Caco-2 (cell line): Measurements from ENCODE around the gene GRK3. TPM values are rescaled to one million over a fixed set of nuclear protein-coding genes. Genes with fewer than 3 reads are reported as not detected.

Source experiments
- BruUV-seq: library from RNA; stranded (reverse); fragments of 400-500 nt; replicated peaks from 2 replicates; lab custom pipeline; 2021; lab: Mats Ljungman, UMichigan
- CTCF ChIA-PET: fragments of 300-600 bp; sonication (Branson Sonifier 250); formaldehyde crosslinking; loops from one replicate; lab custom pipeline; 2022; ENCODE audit warnings: antibody characterized with exemption; lab: Charles Lee
- POLR2A ChIA-PET: fragments of 300-600 bp; sonication (Branson Sonifier 250); formaldehyde crosslinking; loops from one replicate; lab custom pipeline; 2022; ENCODE audit warnings: antibody characterized with exemption; lab: Charles Lee
- DNase-seq, 2 experiments: peaks; one replicate each; pipeline versions ENCODE4 v3.0.0 to v3.0.0-alpha.2; 2020 to 2022
- H3K27me3 ChIP-seq: replicated peaks from 2 replicates; pipeline ENCODE4 v1.6.0; 2011; ENCODE audit warnings: low read length; ENCODE audit not compliant: control insufficient read depth, insufficient read depth
- H3K36me3 ChIP-seq: 2 replicates; pipeline ENCODE4 v1.5.1; 2011; ENCODE audit warnings: low read length; ENCODE audit not compliant: control insufficient read depth, insufficient read depth
- H3K4me1 ChIP-seq: fragments of 250-450 bp; sonication (Bioruptor Pico); 2 replicates; pipeline ENCODE4 v1.5.1; 2020; ENCODE audit warnings: mild to moderate bottlenecking
- H3K4me3 ChIP-seq: 2 replicates; pipeline ENCODE4 v1.5.1; 2011; ENCODE audit warnings: low read depth, mild to moderate bottlenecking, control low read depth, low read length
- H3K9me3 ChIP-seq: fragments of 250-450 bp; sonication (Bioruptor Pico); 2 replicates; pipeline ENCODE4 v1.5.1; 2020; ENCODE audit warnings: mild to moderate bottlenecking, moderate library complexity
- H3K27ac Mint-ChIP-seq: one replicate; pipeline ENCODE4 v1.8.0; 2022; ENCODE audit warnings: mixed read lengths; ENCODE audit not compliant: unreplicated experiment
- H3K27me3 Mint-ChIP-seq: one replicate; pipeline ENCODE4 v1.8.0; 2022; ENCODE audit warnings: mixed read lengths; ENCODE audit not compliant: insufficient read depth, unreplicated experiment
- H3K36me3 Mint-ChIP-seq: one replicate; pipeline ENCODE4 v1.8.0; 2022; ENCODE audit warnings: mild to moderate bottlenecking, mixed read lengths; ENCODE audit not compliant: insufficient read depth, unreplicated experiment
- H3K4me1 Mint-ChIP-seq: one replicate; pipeline ENCODE4 v1.8.0; 2022; ENCODE audit warnings: low read depth, mixed read lengths; ENCODE audit not compliant: unreplicated experiment
- H3K4me3 Mint-ChIP-seq: one replicate; pipeline ENCODE4 v1.8.0; 2022; ENCODE audit warnings: mild to moderate bottlenecking, moderate library complexity, mixed read lengths; ENCODE audit not compliant: unreplicated experiment
- H3K9me3 Mint-ChIP-seq: one replicate; pipeline ENCODE4 v1.8.0; 2022; ENCODE audit warnings: mixed read lengths; ENCODE audit not compliant: unreplicated experiment
- intact Hi-C: fragments of 100-400 bp; cut with micrococcal nuclease; formaldehyde crosslinking; loops from one replicate; pipeline ENCODE4 v1.10.0; 2022; ENCODE audit not compliant: unreplicated experiment
- total RNA-seq: library from RNA; stranded (reverse); gene quantifications from 2 replicates; pipeline ENCODE4 v1.2.3, GENCODE V29; 2022
- TF ChIP-seq, protein P1 (sequence below), 2 experiments: fragments of 200-600 bp in 1 of 2; IDR thresholded peaks; 1 replicate in 1 of 2; 2 replicates in 1 of 2; pipeline versions ENCODE4 v1.5.1 to v1.8.0; 2011 to 2022; ENCODE audit warnings: antibody characterized with exemption in 1 of 2, control low read depth in 1 of 2, inconsistent platforms in 1 of 2, low read depth in 1 of 2, low read length in 1 of 2, mild to moderate bottlenecking in 1 of 2, moderate library complexity in 1 of 2; ENCODE audit not compliant: insufficient read depth in 1 of 2, severe bottlenecking in 1 of 2, unreplicated experiment in 1 of 2

The GRK3 gene
- total RNA-seq, 1 experiment from 2014 or later: 9.7 TPM

DNA sequence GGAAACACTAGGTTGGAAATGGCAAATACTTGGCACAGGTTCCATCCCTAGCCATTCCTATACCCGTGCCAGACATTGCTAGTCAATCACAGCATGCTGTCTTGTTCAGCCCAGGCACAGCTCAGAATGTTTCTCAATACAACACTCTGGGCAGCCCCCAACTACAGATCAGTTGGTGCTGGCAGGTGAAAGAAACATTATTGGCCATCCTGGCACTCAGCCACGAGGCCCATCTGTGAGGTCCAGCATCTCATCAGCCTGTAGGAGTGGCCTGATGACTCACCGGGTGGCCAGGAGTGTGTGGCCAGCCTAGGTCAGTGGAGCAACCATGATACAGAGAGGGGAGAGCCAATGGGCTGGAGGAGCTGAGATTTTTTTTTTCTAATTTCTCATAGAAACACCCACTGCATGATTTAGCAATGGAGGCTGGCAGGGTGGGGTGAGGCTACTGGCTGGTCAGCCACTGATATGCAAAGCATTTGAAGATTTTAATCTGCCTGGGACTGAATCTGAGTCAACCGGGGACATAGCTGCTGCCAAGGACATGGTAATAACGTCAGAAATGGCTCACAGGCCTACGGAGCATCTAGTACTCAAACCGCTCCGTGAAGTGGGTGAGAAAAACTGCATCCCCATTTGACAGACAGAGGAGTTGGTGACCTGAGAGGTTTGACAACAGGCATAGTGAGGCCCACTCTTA lies 182.9 kb downstream of the GRK3 start:
- Histone ChIP-seq H3K4me3 (no peak overlapping the region), H3K36me3 (no peaks in the 10 kb centered on the region), H3K27me3 (no peaks in the 10 kb centered on the region), H3K4me1 (peaks cover 3% of the 10 kb centered on the region; the same call in 1 of the 2 replicates), H3K9me3 (no peaks in the 10 kb centered on the region)
- TF ChIP-seq, protein P1, sequence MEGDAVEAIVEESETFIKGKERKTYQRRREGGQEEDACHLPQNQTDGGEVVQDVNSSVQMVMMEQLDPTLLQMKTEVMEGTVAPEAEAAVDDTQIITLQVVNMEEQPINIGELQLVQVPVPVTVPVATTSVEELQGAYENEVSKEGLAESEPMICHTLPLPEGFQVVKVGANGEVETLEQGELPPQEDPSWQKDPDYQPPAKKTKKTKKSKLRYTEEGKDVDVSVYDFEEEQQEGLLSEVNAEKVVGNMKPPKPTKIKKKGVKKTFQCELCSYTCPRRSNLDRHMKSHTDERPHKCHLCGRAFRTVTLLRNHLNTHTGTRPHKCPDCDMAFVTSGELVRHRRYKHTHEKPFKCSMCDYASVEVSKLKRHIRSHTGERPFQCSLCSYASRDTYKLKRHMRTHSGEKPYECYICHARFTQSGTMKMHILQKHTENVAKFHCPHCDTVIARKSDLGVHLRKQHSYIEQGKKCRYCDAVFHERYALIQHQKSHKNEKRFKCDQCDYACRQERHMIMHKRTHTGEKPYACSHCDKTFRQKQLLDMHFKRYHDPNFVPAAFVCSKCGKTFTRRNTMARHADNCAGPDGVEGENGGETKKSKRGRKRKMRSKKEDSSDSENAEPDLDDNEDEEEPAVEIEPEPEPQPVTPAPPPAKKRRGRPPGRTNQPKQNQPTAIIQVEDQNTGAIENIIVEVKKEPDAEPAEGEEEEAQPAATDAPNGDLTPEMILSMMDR (IDR thresholded peaks at IDR 0.05; ENCODE audit: insufficient read depth in 1 of 2, low read depth in 1 of 2, low read length in 1 of 2, severe bottlenecking in 1 of 2, unreplicated experiment in 1 of 2): no peak
- Mint-ChIP-seq H3K9me3 (no peaks in the 10 kb centered on the region), H3K36me3 (no peaks in the 10 kb centered on the region), H3K4me3 (no peak overlapping the region), H3K27ac (no peak overlapping the region), H3K27me3 (no peaks in the 10 kb centered on the region), H3K4me1 (peaks cover 6% of the 10 kb centered on the region)
- POLR2A ChIA-PET: no interaction called here
- CTCF ChIA-PET: no interaction called here
- intact Hi-C loops: no loop called here
- no TSS peak for BruUV-seq
- DNase-seq: no peak

DNA sequence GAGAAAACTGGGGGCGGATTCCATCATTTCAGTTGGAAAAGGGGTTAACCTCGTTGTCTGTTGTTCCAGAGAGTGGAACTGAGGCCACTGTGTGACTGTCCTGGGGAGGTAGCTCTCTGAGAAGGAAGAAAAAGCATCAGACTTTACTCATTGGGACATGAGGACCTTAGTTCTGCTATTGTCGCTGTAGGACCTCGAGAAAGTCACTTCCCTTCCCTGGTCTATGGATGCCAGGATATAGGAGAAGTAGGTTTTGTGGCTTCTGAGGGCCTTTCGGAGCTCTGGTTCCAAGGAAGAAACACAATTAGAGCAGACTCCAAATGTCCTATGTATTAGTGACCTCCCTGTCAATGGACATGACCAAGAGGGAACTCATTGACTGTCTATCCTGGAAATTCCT lies 183.7 kb downstream of the GRK3 start:
- no peak overlapping the region for H3K27ac Mint-ChIP-seq
- no peaks in the 10 kb centered on the region for H3K36me3 ChIP-seq
- no peak overlapping the region for H3K4me3 Mint-ChIP-seq
- no peaks in the 10 kb centered on the region for H3K27me3 ChIP-seq
- H3K9me3 Mint-ChIP-seq: no peaks in the 10 kb centered on the region
- H3K4me3 ChIP-seq: no peak overlapping the region
- BruUV-seq: no TSS peak
- no peaks in the 10 kb centered on the region for H3K9me3 ChIP-seq
- no peak for DNase-seq
- intact Hi-C loops: no loop called here
- peaks cover 6% of the 10 kb centered on the region for H3K4me1 Mint-ChIP-seq
- ChIA-PET CTCF (no interaction called here), POLR2A (no interaction called here)
- TF ChIP-seq, protein P1 (IDR thresholded peaks at IDR 0.05; ENCODE audit: insufficient read depth in 1 of 2, low read depth in 1 of 2, low read length in 1 of 2, severe bottlenecking in 1 of 2, unreplicated experiment in 1 of 2): no peak
- no peaks in the 10 kb centered on the region for H3K36me3 Mint-ChIP-seq
- peaks cover 3% of the 10 kb centered on the region; the same call in 1 of the 2 replicates for H3K4me1 ChIP-seq
- H3K27me3 Mint-ChIP-seq: no peaks in the 10 kb centered on the region

DNA sequence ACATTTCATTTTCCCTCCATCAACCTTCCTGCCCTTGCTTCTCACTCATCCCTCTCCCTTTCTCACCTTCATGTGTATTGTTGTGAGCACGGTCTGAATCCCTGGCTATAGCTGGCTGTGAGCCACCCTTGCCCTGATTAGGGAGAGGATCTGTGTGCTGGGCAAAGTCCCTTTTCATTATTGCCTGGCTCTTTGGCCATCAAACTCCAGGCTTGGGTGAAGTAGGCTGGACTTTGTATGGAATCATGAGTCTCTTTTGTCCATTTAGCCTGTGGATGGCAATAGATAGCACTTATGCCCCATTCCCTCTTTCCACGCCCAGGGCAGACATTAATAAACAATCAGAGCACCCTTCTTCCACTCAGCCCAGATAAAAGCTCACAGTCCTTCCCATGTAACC lies 184.2 kb downstream of the GRK3 start:
- Mint-ChIP-seq H3K27ac (peak overlapping the region; percentile 26), H3K4me3 (no peak overlapping the region), H3K9me3 (no peaks in the 10 kb centered on the region), H3K4me1 (peaks cover 6% of the 10 kb centered on the region), H3K27me3 (no peaks in the 10 kb centered on the region), H3K36me3 (no peaks in the 10 kb centered on the region)
- Histone ChIP-seq H3K9me3 (no peaks in the 10 kb centered on the region), H3K4me1 (peaks cover 3% of the 10 kb centered on the region; the same call in 1 of the 2 replicates), H3K36me3 (no peaks in the 10 kb centered on the region), H3K4me3 (no peak overlapping the region), H3K27me3 (no peaks in the 10 kb centered on the region)
- no TSS peak for BruUV-seq
- CTCF ChIA-PET: interaction anchor here (0.5 kb wide), 1 partner anchor 38 kb away, joined by 3 read pairs; no protein-coding TSS in a partner anchor
- DNase-seq: no peak
- intact Hi-C loops: no loop called here
- POLR2A ChIA-PET: no interaction called here
- TF ChIP-seq, protein P1 (IDR thresholded peaks at IDR 0.05; ENCODE audit: insufficient read depth in 1 of 2, low read depth in 1 of 2, low read length in 1 of 2, severe bottlenecking in 1 of 2, unreplicated experiment in 1 of 2): no peak
